Measurements from ENCODE around the gene CD55. TPM values are rescaled to one million over a fixed set of nuclear protein-coding genes. Genes with fewer than 3 reads are reported as not detected.

CD55 gene
- total RNA-seq, 2 experiments from 2014 or later: 103 TPM

- ChIA-PET POLR2A (no interaction called here), CTCF (no interaction called here)
These were observed 77.5 kb downstream of the CD55 start for GRCh38 chr1:207398986-207399385.

DNA sequence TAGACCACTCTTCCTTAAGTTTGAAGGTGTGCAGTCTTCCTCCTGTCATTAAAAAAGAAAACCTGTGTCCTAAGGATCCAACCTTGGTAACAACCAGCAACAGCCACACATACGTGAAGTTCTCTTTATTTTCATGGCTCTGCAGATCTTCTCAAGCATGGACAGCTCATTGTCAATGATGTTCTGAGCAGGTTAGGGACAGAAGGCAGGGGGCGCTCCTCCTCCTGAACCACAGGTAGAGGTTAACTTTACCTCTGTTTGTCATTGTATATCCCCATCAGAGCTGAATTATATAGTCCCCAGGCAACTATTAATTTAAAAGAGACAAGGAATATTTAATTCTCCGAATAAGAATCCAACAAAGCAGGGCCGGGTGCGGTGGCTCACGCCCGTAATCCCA is 80.1 kb downstream of the CD55 start:
- ChIA-PET CTCF (interaction anchor here (0.8 to 1.9 kb wide), 5 partner anchors 11 to 317 kb away, joined by 3 to 5 read pairs (median 4); no protein-coding TSS in a partner anchor), POLR2A (no interaction called here)

GRCh38 chr1:207402744-207403143 is 81.3 kb downstream of the CD55 start:
- ChIA-PET CTCF (interaction anchor here (0.8 to 1.9 kb wide), 3 partner anchors 10 to 318 kb away, joined by 3 to 5 read pairs (median 3); no protein-coding TSS in a partner anchor), POLR2A (interaction anchor here (0.6 kb wide), 1 partner anchor 419 kb away, joined by 3 read pairs; no protein-coding TSS in a partner anchor)

GRCh38 chr1:207404849-207405525 is 83.5 kb downstream of the CD55 start:
- CTCF ChIA-PET: interaction anchor here (0.5 to 1.4 kb wide), 8 partner anchors 69 to 320 kb away, joined by 3 to 5 read pairs (median 3); partner anchors contain the start of gene CD55
- POLR2A ChIA-PET: no interaction called here

DNA sequence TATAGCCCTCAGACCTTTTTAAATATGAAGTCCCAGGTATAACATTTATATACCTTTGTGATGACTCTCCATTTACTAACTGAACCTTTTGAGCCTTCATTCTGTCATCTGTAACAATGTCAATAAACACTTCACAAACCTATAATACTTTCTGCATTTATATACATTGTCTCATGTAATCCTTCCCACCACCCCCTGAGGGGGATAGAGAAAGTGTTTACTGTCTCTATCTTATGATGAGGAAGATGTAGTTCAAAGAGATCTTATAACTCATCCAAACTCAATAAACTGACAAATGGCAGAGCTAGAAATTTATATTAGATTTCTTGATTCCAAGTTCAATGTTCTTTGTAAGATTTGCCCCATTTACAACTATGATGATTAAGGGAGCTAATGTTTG is 84.3 kb downstream of the CD55 start:
- POLR2A ChIA-PET: no interaction called here
- CTCF ChIA-PET: interaction anchor here (1.0 to 1.1 kb wide), 2 partner anchors 93 to 133 kb away, joined by 3 to 4 read pairs; no protein-coding TSS in a partner anchor

GRCh38 chr1:207407655-207408260 is 86.3 kb downstream of the CD55 start:
- POLR2A ChIA-PET: no interaction called here

More at GRCh38 chr1:207407655-207408260, 86.3 kb downstream of the CD55 start:
- CTCF ChIA-PET: no interaction called here

Other genes starting within 250 kb of the CD55 start
- under 1 TPM in 1 of 2 experiments, not detected in 1; 0.65 TPM for gene C4BPB, start 232.8 kb upstream of the CD55 start, total RNA-seq
- not detected for gene C4BPA, start 217.4 kb upstream of the CD55 start, total RNA-seq
- gene CR2, start 132.7 kb downstream of the CD55 start, total RNA-seq: under 1 TPM; 0.42 to 0.48 TPM
- gene CR1, start 174.5 kb downstream of the CD55 start, total RNA-seq: under 1 TPM in 1 of 2 experiments, not detected in 1; 0.08 TPM